Mucosa of descending colon (tissue), 3 donors: ENCODE results near the gene UBE2M. TPM values are rescaled to one million over a fixed set of nuclear protein-coding genes. Genes with fewer than 3 reads are reported as not detected.

ENCODE experiments used
- microRNA-seq: library from miRNA; unstranded; fragments of <30 nt; microRNA quantifications from one replicate; pipeline ENCODE4, GENCODE V29; 2019
- total RNA-seq, 3 donors: library from RNA; stranded (reverse); fragmentation: NEBNext Ultra II Directional in 2 of 3; extraction: Animal tissue kit (Norgen Biotek cat#: 25700) in 2 of 3; gene quantifications; one replicate each; pipeline versions ENCODE4 v1.2.1 to v1.2.4, GENCODE V29; 2021 to 2023
- donor health status: DM: no; HTN: no; CAD: no; lungs with moderate emphysema.
- donor health status: DM: no; HTN: no; CAD: no.
- donor health status: DM: no; HTN: yes; CAD: no.

Gene UBE2M
- total RNA-seq, 3 donors from 2014 or later: 49.4 to 101 (median 66.7) TPM

Small RNAs within 50 kb of the gene (microRNA-seq; reads per million reads assigned to microRNA genes)
- not detected for gene MIR6807

Other genes with a start within 250 kb of the UBE2M start
- 1 to 10 TPM; 2.4 to 5.4 (median 3.2) TPM for gene ZSCAN22, start 231.6 kb downstream of the UBE2M start, total RNA-seq
- gene A1BG, start 205.1 kb downstream of the UBE2M start, total RNA-seq: 1 to 10 TPM; 2.0 to 3.7 (median 2.7) TPM
- 1 to 10 TPM; 1.1 to 1.9 (median 1.2) TPM for gene ZNF497, start 195.9 kb downstream of the UBE2M start, total RNA-seq
- 1 to 10 TPM; 1.5 to 3.3 (median 2.5) TPM for gene ZNF837, start 177.6 kb downstream of the UBE2M start, total RNA-seq
- 100 to 1,000 TPM; 692 to 768 (median 754) TPM for gene RPS5, start 171.3 kb downstream of the UBE2M start, total RNA-seq
- gene RNF225, start 163.0 kb downstream of the UBE2M start, total RNA-seq: not detected
- gene ZNF584, start 150.0 kb downstream of the UBE2M start, total RNA-seq: 10 to 100 TPM in 1 of 3 donors, 1 to 10 TPM in 2; 5.4 to 15.0 (median 6.9) TPM
- 1 to 10 TPM; 1.5 to 9.8 (median 5.6) TPM for gene ZNF132, start 118.5 kb downstream of the UBE2M start, total RNA-seq
- gene ZNF324B, start 107.0 kb downstream of the UBE2M start, total RNA-seq: 1 to 10 TPM; 5.3 to 8.2 (median 6.8) TPM
- 10 to 100 TPM; 10.1 to 14.8 (median 12.9) TPM for gene ZNF324, start 91.5 kb downstream of the UBE2M start, total RNA-seq
- 10 to 100 TPM in 2 of 3 donors, 1 to 10 TPM in 1; 9.4 to 12.6 (median 10.6) TPM for gene ZNF446, start 82.3 kb downstream of the UBE2M start, total RNA-seq
- gene SLC27A5, start 46.6 kb downstream of the UBE2M start, total RNA-seq: 1 to 10 TPM; 1.6 to 7.1 (median 3.9) TPM
- 10 to 100 TPM; 12.1 to 16.7 (median 13.4) TPM for gene ZBTB45, start 38.8 kb downstream of the UBE2M start, total RNA-seq
- gene TRIM28, start 14.5 kb downstream of the UBE2M start, total RNA-seq: 100 to 1,000 TPM; 180 to 308 (median 202) TPM
- 100 to 1,000 TPM; 125 to 231 (median 195) TPM for gene CHMP2A, start 3.5 kb downstream of the UBE2M start, total RNA-seq
- gene MZF1, start 14.7 kb upstream of the UBE2M start, total RNA-seq: 10 to 100 TPM; 30.4 to 43.3 (median 36.1) TPM